Spinal cord (tissue), 10 donors: ENCODE measurements around the gene ECSIT. TPM values are rescaled to one million over a fixed set of nuclear protein-coding genes. Genes with fewer than 3 reads are reported as not detected.
"Not testable (repeated sequence)": the region's sequence is repeated elsewhere in the genome, so short reads cannot be mapped to it uniquely, and the experiment has no call there.

Experiments used
- DNase-seq, 6 donors: peaks; one replicate each; pipeline versions ENCODE4 v3.0.0 to v3.0.0-alpha.2; 2013 to 2015; ENCODE audit warnings: low spot score in 6 of 6, low read depth in 4 of 6
- H3K27ac ChIP-seq: one replicate; pipeline ENCODE4 v1.5.1; 2013; ENCODE audit warnings: low read depth, low read length, control low read depth
- H3K27me3 ChIP-seq: one replicate; pipeline ENCODE4 v1.6.1; 2013; ENCODE audit warnings: low read length; ENCODE audit not compliant: control insufficient read depth, insufficient read depth
- H3K36me3 ChIP-seq: one replicate; pipeline ENCODE4 v1.6.1; 2013; ENCODE audit warnings: low read length; ENCODE audit not compliant: control insufficient read depth, insufficient read depth
- H3K4me1 ChIP-seq: one replicate; pipeline ENCODE4 v1.6.1; 2013; ENCODE audit warnings: low read length; ENCODE audit not compliant: control insufficient read depth, insufficient read depth
- H3K4me3 ChIP-seq: one replicate; pipeline ENCODE4 v1.5.1; 2013; ENCODE audit warnings: low read depth, low read length, control low read depth
- H3K9me3 ChIP-seq: one replicate; pipeline ENCODE4 v1.6.1; 2013; ENCODE audit warnings: low read length; ENCODE audit not compliant: control insufficient read depth, insufficient read depth
- WGBS: methylation state at CpG from one replicate; pipeline ENCODE4 v1.1.5; 2013; ENCODE audit warnings: missing lambda C conversion rate; ENCODE audit not compliant: insufficient coverage; 5-methylcytosine and 5-hydroxymethylcytosine counted together
- polyA plus RNA-seq, 2 donors: library from polyadenylated mRNA; unstranded; fragments of 120-200 nt; gene quantifications; one replicate each; pipeline ENCODE4 v1.2.1, GENCODE V29; 2013; ENCODE audit not compliant: insufficient read length in 2 of 2
- total RNA-seq, 2 donors: library from RNA; depleted of rRNA in 1 of 2; stranded (reverse); fragments of 120-200 nt in 1 of 2; fragments of >200 nt in 1 of 2; gene quantifications; one replicate each; pipeline versions ENCODE4 v1.2.3 to v1.2.4, GENCODE V29; 2013 to 2014
- donor health status: healthy.

The ECSIT gene
- total and polyA plus RNA-seq, 4 donors: 31.1 to 77.8 (median 56.9) TPM

DNA sequence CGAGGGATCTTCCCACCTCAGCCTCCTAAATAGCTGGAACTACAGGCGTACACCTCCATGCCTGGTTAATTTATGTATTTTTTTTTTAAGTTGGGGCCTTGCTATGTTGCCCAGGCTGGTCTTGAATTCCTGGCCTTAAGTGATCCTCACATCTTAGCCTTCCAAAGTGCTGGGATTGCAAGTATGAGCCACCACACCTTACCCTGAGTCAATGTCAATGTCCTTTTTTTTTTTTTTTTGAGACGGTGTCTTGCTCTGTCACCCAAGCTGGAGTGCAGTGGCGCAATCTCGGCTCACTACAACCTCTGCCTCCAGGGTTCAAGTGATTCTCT is 36.7 kb upstream of the ECSIT start:
- not testable (repeated sequence) for H3K36me3 ChIP-seq, H3K9me3 ChIP-seq, H3K4me1 ChIP-seq, DNase-seq, H3K27me3 ChIP-seq, H3K4me3 ChIP-seq, H3K27ac ChIP-seq
- no CpG with 5 or more reads among the region's 5 CpGs for WGBS

DNA sequence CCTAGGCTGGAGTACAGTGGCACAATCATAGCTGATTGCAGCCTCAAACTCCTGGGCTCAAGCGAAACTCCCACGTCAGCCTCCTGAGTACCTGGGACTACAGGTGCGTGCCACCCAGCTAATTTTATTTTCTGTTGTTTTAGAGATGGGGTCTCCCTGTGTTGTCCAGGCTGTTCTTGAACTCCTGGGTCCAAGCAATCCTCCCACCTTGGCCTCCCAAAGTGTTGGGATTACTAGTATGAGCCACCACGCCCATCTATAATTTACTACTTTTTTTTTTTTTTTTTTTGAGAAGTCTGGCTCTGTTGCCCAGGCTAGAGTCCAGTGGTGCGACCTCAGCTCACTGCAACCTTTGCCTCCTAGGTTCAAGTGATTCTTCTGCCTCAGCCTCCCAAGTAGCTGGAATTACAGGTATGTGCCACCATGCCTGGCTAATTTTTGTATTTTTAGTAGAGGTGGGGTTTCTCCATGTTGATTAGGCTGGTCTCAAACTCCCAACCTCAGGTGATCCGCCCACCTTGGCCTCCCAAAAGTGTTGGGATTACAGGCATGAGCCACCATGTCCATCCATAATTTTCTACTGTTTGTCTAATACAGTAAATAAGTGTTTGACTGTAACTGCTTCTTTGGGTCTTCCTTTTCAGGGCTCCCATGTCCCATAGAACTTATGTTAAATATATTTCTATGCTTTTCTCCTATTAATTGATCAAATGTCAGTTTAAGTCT is 35.3 kb upstream of the ECSIT start:
- not testable (repeated sequence) for DNase-seq
- WGBS: 100% methylated on average over 1 of the region's 6 CpGs

DNA sequence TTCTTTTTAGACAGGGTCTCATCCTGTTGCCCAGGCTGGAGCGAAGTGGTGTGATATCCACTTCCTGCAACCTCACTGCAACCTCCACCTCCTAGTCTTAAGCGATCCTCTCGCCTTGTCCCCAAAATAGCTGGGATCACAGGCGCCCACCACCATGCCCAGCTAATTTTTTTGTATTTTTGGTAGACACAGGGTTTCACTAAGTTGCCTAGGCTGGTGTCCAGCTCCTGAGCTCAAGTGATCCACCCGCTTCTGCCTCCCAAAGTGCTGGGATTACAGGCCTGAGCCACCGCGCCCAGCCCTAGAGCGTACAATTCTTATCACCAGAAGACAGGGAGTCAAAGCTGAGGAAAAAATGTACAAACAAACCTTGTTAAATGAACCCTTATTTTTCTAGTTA is 34.6 kb upstream of the ECSIT start:
- DNase-seq: no peak

More for the DNA sequence above, 35.3 kb upstream of the ECSIT start:
- H3K36me3 ChIP-seq, H3K4me3 ChIP-seq, H3K27me3 ChIP-seq, H3K9me3 ChIP-seq, H3K27ac ChIP-seq, H3K4me1 ChIP-seq: not testable (repeated sequence)

DNA sequence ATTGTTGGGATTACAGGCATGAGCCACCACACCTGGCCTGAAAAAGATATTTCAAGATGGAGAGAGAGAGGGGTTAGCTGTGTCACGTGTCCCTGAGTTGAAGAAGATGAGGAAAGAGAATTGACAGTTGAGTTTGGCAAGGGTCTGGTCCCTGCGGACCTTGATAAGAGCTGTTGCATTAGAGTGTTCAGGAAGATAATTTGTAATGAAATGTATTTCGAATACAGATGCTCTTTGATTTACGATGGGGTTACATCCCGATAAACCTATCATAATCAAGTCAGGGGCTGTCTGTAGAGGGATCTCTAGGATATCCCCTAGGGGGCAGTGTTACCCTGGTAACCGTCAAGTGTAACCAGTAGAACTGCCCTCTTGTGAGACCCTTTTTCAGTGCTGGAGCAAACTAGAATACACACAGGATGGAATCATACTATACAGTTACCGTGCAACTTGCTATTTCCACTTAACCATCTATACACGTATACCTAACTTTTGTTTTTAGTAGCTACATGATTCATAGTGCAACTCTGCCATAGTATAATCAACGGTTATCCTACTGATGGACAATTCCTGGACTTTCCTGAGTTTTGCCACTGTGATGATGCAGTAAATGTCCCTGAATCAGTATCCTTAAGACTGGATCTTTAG is 31.6 kb upstream of the ECSIT start:
- Histone ChIP-seq H3K4me1 (peaks cover 36% of the 10 kb centered on the region), H3K36me3 (peaks cover 11% of the 10 kb centered on the region), H3K4me3 (no peak overlapping the region), H3K9me3 (no peaks in the 10 kb centered on the region), H3K27ac (no peak overlapping the region), H3K27me3 (no peaks in the 10 kb centered on the region)
- peak in 3 of 6 donors; percentile 36 to 78 (median 78) for DNase-seq
- WGBS: 28% methylated on average over 5 of the region's 9 CpGs

More for the DNA sequence above, 34.6 kb upstream of the ECSIT start:
- no peak overlapping the region for H3K27ac ChIP-seq
- 90% methylated on average over 6 of the region's 8 CpGs for whole genome bisulfite sequencing
- no peaks in the 10 kb centered on the region for H3K9me3 ChIP-seq
- peaks cover 10% of the 10 kb centered on the region for H3K4me1 ChIP-seq
- H3K4me3 ChIP-seq: no peak overlapping the region
- H3K27me3 ChIP-seq: no peaks in the 10 kb centered on the region
- no peaks in the 10 kb centered on the region for H3K36me3 ChIP-seq

DNA sequence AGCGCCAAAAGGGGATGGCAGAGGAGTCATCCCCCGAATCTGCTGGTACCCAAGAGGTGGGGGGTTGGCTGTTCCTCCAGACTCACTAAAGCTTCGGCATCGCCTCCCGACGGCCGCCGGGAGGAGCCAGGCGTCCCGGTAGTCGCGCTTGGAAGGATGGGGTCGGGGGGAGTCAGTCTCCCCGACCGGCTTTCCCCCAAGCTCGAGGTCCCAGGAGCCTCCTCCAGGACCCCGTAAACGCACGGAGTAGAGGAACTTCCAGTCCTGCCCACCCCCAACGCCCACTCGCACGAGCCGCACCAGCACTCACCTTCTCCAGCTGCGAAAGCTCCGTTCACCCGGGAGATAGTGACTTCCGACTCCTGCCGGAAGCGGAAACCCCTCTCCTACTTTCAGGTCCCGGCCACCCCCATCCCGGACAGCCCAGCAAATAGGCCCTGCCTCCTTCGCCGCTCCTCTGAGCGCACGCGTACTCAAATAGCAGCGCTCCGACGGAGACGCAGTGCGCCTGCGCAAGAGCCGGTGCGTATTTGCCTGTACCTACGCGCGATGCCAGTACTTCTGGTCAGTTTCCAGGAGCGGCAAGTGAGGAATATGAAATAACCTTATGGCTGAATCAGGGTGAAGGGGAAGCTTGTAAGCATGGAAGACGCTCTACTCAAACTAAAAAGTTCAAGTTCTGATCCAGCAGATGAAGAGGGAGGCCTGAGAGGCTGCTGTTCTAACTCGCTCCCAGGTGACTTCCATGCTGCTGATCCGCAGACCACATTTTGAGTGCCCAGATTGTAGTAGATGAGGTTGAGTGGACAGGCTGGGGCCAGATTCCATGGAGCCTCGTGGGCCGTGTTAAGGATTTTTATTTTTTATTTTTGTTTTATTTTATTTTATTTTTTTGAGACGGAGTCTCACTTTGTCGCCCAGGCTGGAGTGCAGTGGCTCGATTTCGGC is 30.2 kb upstream of the ECSIT start, which contains the start of gene ELOF1:
Gene ELOF1, minus strand, starts transcription at position 350 of the 948 bp plus-strand sequence. CDS start 4,883 bp downstream, outside the sequence.
- 0% methylated on average over 49 of the region's 57 CpGs for WGBS
- Histone ChIP-seq H3K4me1 (peaks cover 40% of the 10 kb centered on the region), H3K4me3 (peak within 1 kb of the TSS; percentile 86), H3K9me3 (no peaks in the 10 kb centered on the region), H3K27ac (peak within 1 kb of the TSS; percentile 79), H3K36me3 (peaks cover 24% of the 10 kb centered on the region), H3K27me3 (no peaks in the 10 kb centered on the region)
- DNase-seq: peak; percentile 94 to 100 (median 96)

DNA sequence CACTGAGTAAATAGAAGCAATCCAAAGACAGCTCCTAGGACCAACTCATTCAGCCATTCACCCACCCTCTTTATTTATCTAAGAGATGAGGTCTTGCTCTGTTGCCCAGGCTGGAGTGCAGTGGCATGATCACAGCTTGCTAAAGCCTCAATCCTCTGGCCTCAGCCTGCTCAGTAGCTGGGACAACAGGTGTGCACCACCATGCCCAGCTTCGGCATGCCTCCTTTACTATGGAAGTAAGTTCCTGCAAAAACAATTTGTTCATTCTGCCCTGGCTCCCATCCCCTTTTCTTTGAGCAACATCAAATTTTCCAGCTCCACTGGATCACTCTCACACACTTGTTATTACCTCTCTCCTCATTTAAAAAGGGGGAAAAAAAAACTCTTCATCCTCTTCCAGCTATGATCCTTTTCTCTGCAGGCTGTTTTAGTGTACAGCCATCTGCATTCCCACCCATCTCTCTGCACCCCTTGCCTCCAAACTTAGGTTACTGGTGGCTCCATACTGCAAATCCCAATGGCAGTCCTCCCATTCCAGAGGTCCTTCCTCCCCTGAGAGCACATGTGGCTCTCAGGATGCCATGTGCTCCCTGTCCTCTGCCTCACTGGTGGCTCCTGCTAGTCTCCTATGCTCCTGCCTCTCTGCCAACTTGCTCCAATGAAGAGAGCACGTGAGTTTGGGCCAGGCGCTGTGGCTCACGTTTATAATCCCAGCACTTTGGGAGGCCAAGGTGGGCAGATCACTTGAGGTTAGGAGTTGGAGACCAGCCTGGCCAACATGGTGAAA is 27.9 kb upstream of the ECSIT start:
- WGBS: 100% methylated on average over 1 of the region's 4 CpGs
- peaks cover 40% of the 10 kb centered on the region for H3K4me1 ChIP-seq
- no peaks in the 10 kb centered on the region for H3K9me3 ChIP-seq
- no peak overlapping the region for H3K4me3 ChIP-seq
- H3K27me3 ChIP-seq: no peaks in the 10 kb centered on the region
- no peak overlapping the region for H3K27ac ChIP-seq
- H3K36me3 ChIP-seq: peaks cover 47% of the 10 kb centered on the region
- no peak for DNase-seq

DNA sequence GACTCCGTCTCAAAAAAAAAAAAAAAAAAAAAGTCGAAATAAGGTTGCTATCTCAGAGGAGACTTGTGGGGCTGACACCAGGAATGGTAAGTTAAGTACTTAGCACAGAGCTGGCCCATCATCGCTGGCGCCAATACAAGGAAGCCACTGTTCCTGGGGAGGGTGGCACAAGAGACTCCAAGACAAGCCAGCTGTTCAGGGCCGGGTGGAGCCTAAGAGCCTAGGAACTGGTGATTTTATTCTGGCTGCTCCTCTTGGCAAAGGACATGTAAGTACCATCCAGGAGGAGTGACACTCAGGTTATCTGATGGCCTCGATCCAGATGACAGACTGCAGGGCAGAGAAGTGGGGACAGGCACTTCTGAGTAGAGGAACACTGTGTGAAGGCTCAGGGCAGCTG is 26.3 kb upstream of the ECSIT start:
- Histone ChIP-seq H3K4me1 (peaks cover 39% of the 10 kb centered on the region), H3K36me3 (peaks cover 55% of the 10 kb centered on the region), H3K27ac (no peak overlapping the region), H3K4me3 (no peak overlapping the region), H3K27me3 (no peaks in the 10 kb centered on the region), H3K9me3 (no peaks in the 10 kb centered on the region)
- WGBS: 71% methylated on average over 4 of the region's 6 CpGs
- peak in 1 of 6 donors; percentile 47 for DNase-seq

DNA sequence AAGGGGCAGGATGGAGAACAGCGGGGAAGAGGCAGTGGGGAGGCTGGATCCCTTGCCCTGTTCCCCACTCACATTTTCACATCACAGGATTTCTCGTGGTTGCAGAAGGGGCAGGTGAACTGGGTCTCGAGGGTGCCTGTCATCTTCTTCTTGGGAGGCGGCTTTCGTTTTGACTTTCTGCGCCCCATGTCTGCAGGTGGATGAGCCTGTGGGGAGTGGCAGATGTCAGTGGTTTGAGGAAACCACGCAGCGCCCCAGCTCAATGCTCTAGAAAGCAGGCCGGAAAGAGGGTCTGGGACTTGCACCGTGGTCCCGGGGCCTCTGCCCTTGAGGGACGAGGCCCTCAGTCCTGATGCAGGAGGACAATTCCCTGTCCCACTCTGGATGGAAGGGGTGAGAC is 25.2 kb upstream of the ECSIT start:
- no peak overlapping the region for H3K4me3 ChIP-seq
- peaks cover 62% of the 10 kb centered on the region for H3K36me3 ChIP-seq
- 94% methylated on average over 11 of the region's 12 CpGs for WGBS
- no peak overlapping the region for H3K27ac ChIP-seq
- DNase-seq: no peak
- H3K4me1 ChIP-seq: peaks cover 30% of the 10 kb centered on the region
- no peaks in the 10 kb centered on the region for H3K27me3 ChIP-seq
- no peaks in the 10 kb centered on the region for H3K9me3 ChIP-seq
